ENCODE data around the gene PLS1.
"Not testable (repeated sequence)": the region's sequence is repeated elsewhere in the genome, so short reads cannot be mapped to it uniquely, and the experiment has no call there.

Gene PLS1

GRCh38 chr3:142595951-142596725, at the start of gene PLS1:
Gene PLS1 (plus strand): TSS chr3:142596393. CDS start chr3:142664238, 67,845 bp downstream.
- peak; percentile 92 for DNase-seq

- DNase-seq, result no peak
Measured at GRCh38 chr3:142549986-142550385, 46.2 kb upstream of the PLS1 start.

- not testable (repeated sequence) for DNase-seq
Measured at GRCh38 chr3:142552579-142552978, 43.6 kb upstream of the PLS1 start.

- no peak for DNase-seq
Measured at GRCh38 chr3:142553741-142554140, 42.5 kb upstream of the PLS1 start.

GRCh38 chr3:142560118-142560517, 36.1 kb upstream of the PLS1 start:
- DNase-seq, result no peak

- DNase-seq, result no peak
Measured at GRCh38 chr3:142563496-142563997, 32.6 kb upstream of the PLS1 start.

- no peak for DNase-seq
Measured at GRCh38 chr3:142566096-142566495, 30.1 kb upstream of the PLS1 start.

- no peak for DNase-seq
Measured at GRCh38 chr3:142568393-142569017, 27.7 kb upstream of the PLS1 start.

- DNase-seq, result not testable (repeated sequence)
Measured at GRCh38 chr3:142569422-142569821, 26.8 kb upstream of the PLS1 start.

- DNase-seq, result not testable (repeated sequence)
Measured at GRCh38 chr3:142574223-142574622, 22.0 kb upstream of the PLS1 start.

GRCh38 chr3:142574665-142575064, 21.5 kb upstream of the PLS1 start:
- no peak for DNase-seq

GRCh38 chr3:142576792-142577191, 19.4 kb upstream of the PLS1 start:
- no peak for DNase-seq

- peak; percentile 44 for DNase-seq
Measured at GRCh38 chr3:142577696-142578328, 18.4 kb upstream of the PLS1 start.

GRCh38 chr3:142578329-142579223, 17.6 kb upstream of the PLS1 start, which contains the start of gene ATR:
Gene ATR (minus strand): TSS chr3:142578733. CDS start chr3:142578704, 29 bp downstream.
- DNase-seq, result peak; percentile 94

- no peak for DNase-seq
Measured at GRCh38 chr3:142580061-142580423, 16.2 kb upstream of the PLS1 start.

- DNase-seq, result not testable (repeated sequence)
Measured at GRCh38 chr3:142581070-142581469, 15.1 kb upstream of the PLS1 start.

GRCh38 chr3:142586803-142587406, 9.3 kb upstream of the PLS1 start:
- DNase-seq, result peak; percentile 62

GRCh38 chr3:142588703-142589102, 7.5 kb upstream of the PLS1 start:
- DNase-seq, result no peak

GRCh38 chr3:142592268-142592667, 3.9 kb upstream of the PLS1 start:
- DNase-seq, result not testable (repeated sequence)

GRCh38 chr3:142595141-142595540, 1.1 kb upstream of the PLS1 start:
- DNase-seq, result no peak

GRCh38 chr3:142595581-142595950, 627 bp upstream of the PLS1 start:
- DNase-seq, result peak; percentile 43

- DNase-seq, result no peak
Measured at GRCh38 chr3:142596726-142597088, 514 bp downstream of the PLS1 start.
